Astrocyte (in vitro differentiated cells and primary cell): ENCODE measurements around the gene BRSK1. TPM values are rescaled to one million over a fixed set of nuclear protein-coding genes. Genes with fewer than 3 reads are reported as not detected.
"Not testable (repeated sequence)": the region's sequence is repeated elsewhere in the genome, so short reads cannot be mapped to it uniquely, and the experiment has no call there.

Experiments used
- DNase-seq: peaks from one replicate; pipeline ENCODE4 v3.0.0-alpha.2; 2010; ENCODE audit warnings: low read depth
- FAIRE-seq: peaks from 2 replicates; lab custom pipeline; 2011; peaks lifted over from hg19 to GRCh38; lab: Jason Lieb, UNC
- H2AFZ ChIP-seq: 2 replicates; pipeline ENCODE4 v1.6.0; 2012; ENCODE audit warnings: low read depth, low read length, inconsistent platforms
- H3K27ac ChIP-seq: 2 replicates; pipeline ENCODE4 v1.5.1; 2011; ENCODE audit warnings: low read depth, low read length, inconsistent platforms
- H3K27me3 ChIP-seq: 2 replicates; pipeline ENCODE4 v1.6.0; 2011; ENCODE audit warnings: low read length, inconsistent platforms; ENCODE audit not compliant: insufficient read depth
- H3K36me3 ChIP-seq: 2 replicates; pipeline ENCODE4 v1.5.1; 2011; ENCODE audit warnings: low read length, inconsistent platforms; ENCODE audit not compliant: insufficient read depth
- H3K4me1 ChIP-seq: 2 replicates; pipeline ENCODE4 v1.5.1; 2011; ENCODE audit warnings: low read length, inconsistent platforms; ENCODE audit not compliant: insufficient read depth
- H3K4me2 ChIP-seq: 2 replicates; pipeline ENCODE4 v1.6.0; 2012; ENCODE audit warnings: low read length, inconsistent platforms
- H3K4me3 ChIP-seq: 2 replicates; pipeline ENCODE4 v1.5.1; 2011; ENCODE audit warnings: low read depth, mild to moderate bottlenecking, low read length, inconsistent platforms; ENCODE audit not compliant: insufficient read depth
- H3K79me2 ChIP-seq: 2 replicates; pipeline ENCODE4 v1.6.0; 2012; ENCODE audit warnings: mild to moderate bottlenecking, low read length, inconsistent platforms; ENCODE audit not compliant: insufficient read depth
- H3K9ac ChIP-seq: 2 replicates; pipeline ENCODE4 v1.6.0; 2012; ENCODE audit warnings: mild to moderate bottlenecking, low read length, inconsistent platforms
- H3K9me3 ChIP-seq: 2 replicates; pipeline ENCODE4 v1.5.1; 2012; ENCODE audit warnings: low read depth, mild to moderate bottlenecking, low read length, inconsistent platforms; ENCODE audit not compliant: insufficient read depth
- H4K20me1 ChIP-seq: 2 replicates; pipeline ENCODE4 v1.6.0; 2012; ENCODE audit warnings: low read length, inconsistent platforms; ENCODE audit not compliant: insufficient read depth
- H3K27ac Mint-ChIP-seq: one replicate; pipeline ENCODE4 v1.8.0; 2021; ENCODE audit warnings: mild to moderate bottlenecking, mixed read lengths; ENCODE audit not compliant: unreplicated experiment
- H3K27me3 Mint-ChIP-seq: one replicate; pipeline ENCODE4 v1.8.0; 2021; ENCODE audit warnings: low read depth, mixed read lengths; ENCODE audit not compliant: unreplicated experiment
- H3K36me3 Mint-ChIP-seq: one replicate; pipeline ENCODE4 v1.8.0; 2021; ENCODE audit warnings: low read depth, mixed read lengths; ENCODE audit not compliant: unreplicated experiment
- H3K4me1 Mint-ChIP-seq: one replicate; pipeline ENCODE4 v1.8.0; 2021; ENCODE audit warnings: low read depth, mixed read lengths; ENCODE audit not compliant: unreplicated experiment
- H3K4me3 Mint-ChIP-seq: one replicate; pipeline ENCODE4 v1.8.0; 2021; ENCODE audit warnings: mild to moderate bottlenecking, moderate library complexity, mixed read lengths; ENCODE audit not compliant: unreplicated experiment
- H3K9me3 Mint-ChIP-seq: one replicate; pipeline ENCODE4 v1.8.0; 2021; ENCODE audit warnings: mild to moderate bottlenecking, mixed read lengths; ENCODE audit not compliant: unreplicated experiment
- EZH2 ChIP-seq: IDR thresholded peaks from 2 replicates; pipeline ENCODE4 v1.6.1; 2012; ENCODE audit warnings: mild to moderate bottlenecking, low read length, inconsistent platforms; ENCODE audit not compliant: insufficient read depth
- total RNA-seq: library from RNA; stranded (reverse); gene quantifications from 2 replicates; pipeline ENCODE4 v1.2.1, GENCODE V29; 2021
- TF ChIP-seq, protein P1 (sequence below): IDR thresholded peaks from 2 replicates; pipeline ENCODE4 v1.5.1; 2011; ENCODE audit warnings: low read depth, mild to moderate bottlenecking, inconsistent platforms, low read length, moderate library complexity; ENCODE audit not compliant: insufficient read depth

Gene BRSK1
- total RNA-seq, 1 donor from 2014 or later, result 18.8 TPM

GRCh38 chr19:55329791-55330190 lies 46.0 kb downstream of the BRSK1 start:
- not testable (repeated sequence) for FAIRE-seq, H3K4me2 ChIP-seq, H3K36me3 Mint-ChIP-seq

GRCh38 chr19:55333870-55334269 lies 50.1 kb downstream of the BRSK1 start:
- Histone ChIP-seq H3K36me3 (no peaks in the 10 kb centered on the region), H4K20me1 (no peaks in the 10 kb centered on the region), H3K9ac (no peak overlapping the region), H2AFZ (no peak overlapping the region), H3K27ac (no peak overlapping the region), H3K4me3 (no peak overlapping the region), H3K4me1 (peaks cover 6% of the 10 kb centered on the region), H3K27me3 (peaks cover 4% of the 10 kb centered on the region), H3K9me3 (no peaks in the 10 kb centered on the region), H3K4me2 (no peak overlapping the region), H3K79me2 (no peaks in the 10 kb centered on the region)
- Mint-ChIP-seq H3K4me3 (peak overlapping the region; percentile 14), H3K4me1 (peaks cover 3% of the 10 kb centered on the region), H3K36me3 (peaks cover 2% of the 10 kb centered on the region), H3K27me3 (no peaks in the 10 kb centered on the region), H3K27ac (no peak overlapping the region), H3K9me3 (peaks cover 1% of the 10 kb centered on the region)
- no peak for TF ChIP-seq EZH2
- TF ChIP-seq, protein P1, sequence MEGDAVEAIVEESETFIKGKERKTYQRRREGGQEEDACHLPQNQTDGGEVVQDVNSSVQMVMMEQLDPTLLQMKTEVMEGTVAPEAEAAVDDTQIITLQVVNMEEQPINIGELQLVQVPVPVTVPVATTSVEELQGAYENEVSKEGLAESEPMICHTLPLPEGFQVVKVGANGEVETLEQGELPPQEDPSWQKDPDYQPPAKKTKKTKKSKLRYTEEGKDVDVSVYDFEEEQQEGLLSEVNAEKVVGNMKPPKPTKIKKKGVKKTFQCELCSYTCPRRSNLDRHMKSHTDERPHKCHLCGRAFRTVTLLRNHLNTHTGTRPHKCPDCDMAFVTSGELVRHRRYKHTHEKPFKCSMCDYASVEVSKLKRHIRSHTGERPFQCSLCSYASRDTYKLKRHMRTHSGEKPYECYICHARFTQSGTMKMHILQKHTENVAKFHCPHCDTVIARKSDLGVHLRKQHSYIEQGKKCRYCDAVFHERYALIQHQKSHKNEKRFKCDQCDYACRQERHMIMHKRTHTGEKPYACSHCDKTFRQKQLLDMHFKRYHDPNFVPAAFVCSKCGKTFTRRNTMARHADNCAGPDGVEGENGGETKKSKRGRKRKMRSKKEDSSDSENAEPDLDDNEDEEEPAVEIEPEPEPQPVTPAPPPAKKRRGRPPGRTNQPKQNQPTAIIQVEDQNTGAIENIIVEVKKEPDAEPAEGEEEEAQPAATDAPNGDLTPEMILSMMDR, result no peak
- FAIRE-seq, result no peak
- no peak for DNase-seq

More at GRCh38 chr19:55329791-55330190, 46.0 kb downstream of the BRSK1 start:
- not testable (repeated sequence) for H2AFZ ChIP-seq, H3K36me3 ChIP-seq, H3K4me1 ChIP-seq, H3K9ac ChIP-seq, H3K4me3 Mint-ChIP-seq, H3K27ac ChIP-seq, H3K9me3 ChIP-seq, H3K4me3 ChIP-seq, H3K9me3 Mint-ChIP-seq, H3K27me3 ChIP-seq, H3K4me1 Mint-ChIP-seq, H3K27ac Mint-ChIP-seq, H3K27me3 Mint-ChIP-seq, H3K79me2 ChIP-seq, H4K20me1 ChIP-seq
- DNase-seq, result peak; percentile 42

- no peaks in the 10 kb centered on the region for H3K9me3 ChIP-seq
- peak overlapping the region; percentile 66 for H3K27ac Mint-ChIP-seq
- H3K4me3 Mint-ChIP-seq, result no peak overlapping the region
- H3K4me1 ChIP-seq, result peaks cover 17% of the 10 kb centered on the region
- no peak overlapping the region for H3K27ac ChIP-seq
- peaks cover 3% of the 10 kb centered on the region for H3K9me3 Mint-ChIP-seq
- H3K9ac ChIP-seq, result no peak overlapping the region
- no peak overlapping the region for H2AFZ ChIP-seq
- H3K4me1 Mint-ChIP-seq, result peaks cover 3% of the 10 kb centered on the region
- no peak overlapping the region for H3K4me2 ChIP-seq
- H3K36me3 ChIP-seq, result no peaks in the 10 kb centered on the region
- no peaks in the 10 kb centered on the region for H4K20me1 ChIP-seq
- no peak for DNase-seq
- H3K79me2 ChIP-seq, result peaks cover 7% of the 10 kb centered on the region
- H3K4me3 ChIP-seq, result no peak overlapping the region
- FAIRE-seq, result no peak
- TF ChIP-seq EZH2, result no peak
- TF ChIP-seq, protein P1, result no peak
- no peaks in the 10 kb centered on the region for H3K27me3 Mint-ChIP-seq
- H3K36me3 Mint-ChIP-seq, result peaks cover 2% of the 10 kb centered on the region
- peaks cover 4% of the 10 kb centered on the region for H3K27me3 ChIP-seq
These were observed 52.3 kb downstream of the BRSK1 start for GRCh38 chr19:55336101-55336500.
